ENCODE data around the gene NSMCE4A. TPM values are rescaled to one million over a fixed set of nuclear protein-coding genes. Genes with fewer than 3 reads are reported as not detected.
"Not testable (repeated sequence)": the region's sequence is repeated elsewhere in the genome, so short reads cannot be mapped to it uniquely, and the experiment has no call there.

Gene NSMCE4A
- polyA plus RNA-seq, 1 donor from 2014 or later, result 133 TPM

- Histone ChIP-seq H2AFZ (ENCODE audit: low read depth, low read length) (no peak overlapping the region), H3K27me3 (ENCODE audit: insufficient read depth, low read depth, low read length) (no peaks in the 10 kb centered on the region), H3K9me2 (ENCODE audit: insufficient read depth, low read length) (no peaks in the 10 kb centered on the region), H3F3A (ENCODE audit: insufficient read depth, low read length, poor library complexity, severe bottlenecking) (no peaks in the 10 kb centered on the region), H3K27ac (ENCODE audit: low read length) (no peak overlapping the region), H3K4me3 (ENCODE audit: low read length) (no peak overlapping the region), H4K20me1 (ENCODE audit: insufficient read depth) (no peaks in the 10 kb centered on the region), H3K79me2 (replicated peaks; ENCODE audit: insufficient read depth, low read length) (no peaks in the 10 kb centered on the region), H3K9me3 (ENCODE audit: low read length) (no peaks in the 10 kb centered on the region), H3K4me2 (ENCODE audit: low read length) (no peak overlapping the region), H3K9ac (ENCODE audit: low read length) (no peak overlapping the region), H3K36me3 (ENCODE audit: insufficient read depth, low read length) (no peaks in the 10 kb centered on the region)
- no peak for TF ChIP-seq RAD21 (conservative IDR thresholded peaks at IDR 0.05)
- TF ChIP-seq CTCF (IDR thresholded peaks at IDR 0.05; ENCODE audit: poor library complexity, severe bottlenecking), result no peak
- no peak for TF ChIP-seq EZH2 (IDR thresholded peaks at IDR 0.05; ENCODE audit: borderline replicate concordance, insufficient read depth, low read length, poor library complexity, severe bottlenecking)
Measured at GRCh38 chr10:121935702-121936101, 39.3 kb downstream of the NSMCE4A start.

GRCh38 chr10:121930268-121931085 is 44.5 kb downstream of the NSMCE4A start:
- H3K27ac ChIP-seq (ENCODE audit: low read length); H4K20me1 ChIP-seq (ENCODE audit: insufficient read depth); H3K9me3 ChIP-seq (ENCODE audit: low read length); H3K27me3 ChIP-seq (ENCODE audit: insufficient read depth, low read depth, low read length); H2AFZ ChIP-seq (ENCODE audit: low read depth, low read length); H3K36me3 ChIP-seq (ENCODE audit: insufficient read depth, low read length); H3K9ac ChIP-seq (ENCODE audit: low read length); H3K4me3 ChIP-seq (ENCODE audit: low read length); H3K9me2 ChIP-seq (ENCODE audit: insufficient read depth, low read length); H3F3A ChIP-seq (ENCODE audit: insufficient read depth, low read length, poor library complexity, severe bottlenecking); H3K4me2 ChIP-seq (ENCODE audit: low read length): not testable (repeated sequence)
- peaks cover 14% of the 10 kb centered on the region for H3K79me2 ChIP-seq (replicated peaks; ENCODE audit: insufficient read depth, low read length)

GRCh38 chr10:121929585-121930267 is 45.3 kb downstream of the NSMCE4A start:
- H3K9me2 ChIP-seq (ENCODE audit: insufficient read depth, low read length); H3K4me2 ChIP-seq (ENCODE audit: low read length); H2AFZ ChIP-seq (ENCODE audit: low read depth, low read length); H3F3A ChIP-seq (ENCODE audit: insufficient read depth, low read length, poor library complexity, severe bottlenecking); H3K36me3 ChIP-seq (ENCODE audit: insufficient read depth, low read length); H3K4me3 ChIP-seq (ENCODE audit: low read length); H3K27me3 ChIP-seq (ENCODE audit: insufficient read depth, low read depth, low read length); H3K9me3 ChIP-seq (ENCODE audit: low read length); H3K9ac ChIP-seq (ENCODE audit: low read length); H3K27ac ChIP-seq (ENCODE audit: low read length); H4K20me1 ChIP-seq (ENCODE audit: insufficient read depth): not testable (repeated sequence)
- H3K79me2 ChIP-seq (replicated peaks; ENCODE audit: insufficient read depth, low read length), result peaks cover 22% of the 10 kb centered on the region

- H3K9me2 ChIP-seq (ENCODE audit: insufficient read depth, low read length), result no peaks in the 10 kb centered on the region
- H3K27me3 ChIP-seq (ENCODE audit: insufficient read depth, low read depth, low read length), result no peaks in the 10 kb centered on the region
- no peaks in the 10 kb centered on the region for H3K36me3 ChIP-seq (ENCODE audit: insufficient read depth, low read length)
- peaks cover 27% of the 10 kb centered on the region for H3K79me2 ChIP-seq (replicated peaks; ENCODE audit: insufficient read depth, low read length)
- peak overlapping the region; percentile 23 for H3K4me2 ChIP-seq (ENCODE audit: low read length)
- H4K20me1 ChIP-seq (ENCODE audit: insufficient read depth), result no peaks in the 10 kb centered on the region
- peak overlapping the region; percentile 96 for H3K4me3 ChIP-seq (ENCODE audit: low read length)
- no peaks in the 10 kb centered on the region for H3K9me3 ChIP-seq (ENCODE audit: low read length)
- H3K9ac ChIP-seq (ENCODE audit: low read length), result peak overlapping the region; percentile 92
- H2AFZ ChIP-seq (ENCODE audit: low read depth, low read length), result peak overlapping the region; percentile 91
- peak overlapping the region; percentile 90 for H3K27ac ChIP-seq (ENCODE audit: low read length)
- TF ChIP-seq SMC3 (conservative IDR thresholded peaks at IDR 0.05; ENCODE audit: poor library complexity) (no peak), REST (IDR thresholded peaks at IDR 0.05; ENCODE audit: borderline replicate concordance) (no peak), TAF1 (IDR thresholded peaks at IDR 0.05; ENCODE audit: low read depth) (no peak), CTCF (IDR thresholded peaks at IDR 0.05; ENCODE audit: poor library complexity, severe bottlenecking) (no peak)
- H3F3A ChIP-seq (ENCODE audit: insufficient read depth, low read length, poor library complexity, severe bottlenecking), result no peaks in the 10 kb centered on the region
Measured at GRCh38 chr10:121928528-121928884, 46.5 kb downstream of the NSMCE4A start.
